Fibroblast of skin of left biceps (primary cell): Measurements from ENCODE around the gene ACOT2.

Source experiments
- DNase-seq, 2 experiments: peaks; one replicate each; pipeline ENCODE4 v3.0.0-alpha.2; 2013; ENCODE audit warnings: low read depth in 2 of 2

Gene ACOT2

GRCh38 chr14:73613419-73613963 lies 44.5 kb downstream of the ACOT2 start:
- no peak for DNase-seq

- no peak for DNase-seq
Observed at GRCh38 chr14:73616831-73617230, 47.8 kb downstream of the ACOT2 start.

DNA sequence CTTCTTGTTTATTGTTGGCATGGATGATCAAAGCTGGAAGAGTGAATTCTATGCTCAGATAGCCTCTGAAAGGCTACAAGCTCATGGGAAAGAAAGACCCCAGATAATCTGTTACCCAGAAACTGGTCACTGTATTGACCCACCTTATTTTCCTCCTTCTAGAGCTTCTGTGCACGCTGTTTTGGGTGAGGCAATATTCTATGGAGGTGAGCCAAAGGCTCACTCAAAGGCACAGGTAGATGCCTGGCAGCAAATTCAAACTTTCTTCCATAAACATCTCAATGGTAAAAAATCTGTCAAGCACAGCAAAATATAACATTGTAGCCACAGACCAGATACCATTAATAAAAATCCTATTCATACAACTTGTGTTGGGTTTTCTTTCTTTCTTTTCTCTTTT lies 50.5 kb downstream of the ACOT2 start:
- no peak for DNase-seq

GRCh38 chr14:73620268-73620667 lies 51.3 kb downstream of the ACOT2 start:
- no peak for DNase-seq

- DNase-seq, result no peak
Observed at GRCh38 chr14:73623504-73624054, 54.6 kb downstream of the ACOT2 start.
